ENCODE data around the gene ATP6V0B.

DNA sequence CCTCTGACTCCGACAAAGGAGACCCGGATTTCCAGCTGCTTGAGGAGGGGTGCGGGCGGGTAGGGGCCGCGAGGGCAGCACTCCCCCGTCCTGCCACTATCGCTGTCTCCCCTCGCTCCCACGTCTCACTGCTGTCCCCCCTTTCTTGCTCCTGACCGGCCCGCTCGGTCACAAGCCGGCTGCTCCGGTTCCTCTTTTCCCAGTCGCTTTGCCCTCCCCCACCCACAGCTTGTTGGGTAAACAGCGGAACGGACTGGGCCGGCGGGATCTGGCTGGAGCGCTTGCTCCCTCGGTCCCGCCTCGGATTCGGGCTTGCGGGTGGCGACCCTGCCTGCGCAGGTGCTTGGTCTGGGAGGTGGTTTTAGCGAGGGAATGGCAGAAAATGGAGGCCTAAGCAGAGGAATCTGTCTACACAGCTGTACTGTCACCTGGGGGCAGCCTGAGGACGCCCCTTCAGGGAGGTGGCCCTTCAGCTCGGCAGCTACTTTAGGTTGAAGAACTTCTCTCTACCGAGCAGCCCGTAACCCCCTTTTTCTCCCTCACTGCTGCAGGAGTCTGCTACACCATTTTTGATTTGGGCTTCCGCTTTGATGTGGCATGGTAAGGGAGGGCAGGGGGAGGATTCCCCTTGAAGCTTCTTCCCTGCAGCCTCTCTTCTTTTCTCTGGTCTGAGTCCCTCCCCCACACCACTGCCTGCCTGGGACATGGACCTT lies 645 bp downstream of the ATP6V0B start:
- TF ChIP-seq, protein P1, sequence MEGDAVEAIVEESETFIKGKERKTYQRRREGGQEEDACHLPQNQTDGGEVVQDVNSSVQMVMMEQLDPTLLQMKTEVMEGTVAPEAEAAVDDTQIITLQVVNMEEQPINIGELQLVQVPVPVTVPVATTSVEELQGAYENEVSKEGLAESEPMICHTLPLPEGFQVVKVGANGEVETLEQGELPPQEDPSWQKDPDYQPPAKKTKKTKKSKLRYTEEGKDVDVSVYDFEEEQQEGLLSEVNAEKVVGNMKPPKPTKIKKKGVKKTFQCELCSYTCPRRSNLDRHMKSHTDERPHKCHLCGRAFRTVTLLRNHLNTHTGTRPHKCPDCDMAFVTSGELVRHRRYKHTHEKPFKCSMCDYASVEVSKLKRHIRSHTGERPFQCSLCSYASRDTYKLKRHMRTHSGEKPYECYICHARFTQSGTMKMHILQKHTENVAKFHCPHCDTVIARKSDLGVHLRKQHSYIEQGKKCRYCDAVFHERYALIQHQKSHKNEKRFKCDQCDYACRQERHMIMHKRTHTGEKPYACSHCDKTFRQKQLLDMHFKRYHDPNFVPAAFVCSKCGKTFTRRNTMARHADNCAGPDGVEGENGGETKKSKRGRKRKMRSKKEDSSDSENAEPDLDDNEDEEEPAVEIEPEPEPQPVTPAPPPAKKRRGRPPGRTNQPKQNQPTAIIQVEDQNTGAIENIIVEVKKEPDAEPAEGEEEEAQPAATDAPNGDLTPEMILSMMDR (IDR thresholded peaks at IDR 0.05; ENCODE audit: insufficient read depth, low read length), result no peak
- peak; percentile 64 for TF ChIP-seq POLR2AphosphoS5 (IDR thresholded peaks at IDR 0.05; ENCODE audit: low read depth)
- TF ChIP-seq, protein P2, sequence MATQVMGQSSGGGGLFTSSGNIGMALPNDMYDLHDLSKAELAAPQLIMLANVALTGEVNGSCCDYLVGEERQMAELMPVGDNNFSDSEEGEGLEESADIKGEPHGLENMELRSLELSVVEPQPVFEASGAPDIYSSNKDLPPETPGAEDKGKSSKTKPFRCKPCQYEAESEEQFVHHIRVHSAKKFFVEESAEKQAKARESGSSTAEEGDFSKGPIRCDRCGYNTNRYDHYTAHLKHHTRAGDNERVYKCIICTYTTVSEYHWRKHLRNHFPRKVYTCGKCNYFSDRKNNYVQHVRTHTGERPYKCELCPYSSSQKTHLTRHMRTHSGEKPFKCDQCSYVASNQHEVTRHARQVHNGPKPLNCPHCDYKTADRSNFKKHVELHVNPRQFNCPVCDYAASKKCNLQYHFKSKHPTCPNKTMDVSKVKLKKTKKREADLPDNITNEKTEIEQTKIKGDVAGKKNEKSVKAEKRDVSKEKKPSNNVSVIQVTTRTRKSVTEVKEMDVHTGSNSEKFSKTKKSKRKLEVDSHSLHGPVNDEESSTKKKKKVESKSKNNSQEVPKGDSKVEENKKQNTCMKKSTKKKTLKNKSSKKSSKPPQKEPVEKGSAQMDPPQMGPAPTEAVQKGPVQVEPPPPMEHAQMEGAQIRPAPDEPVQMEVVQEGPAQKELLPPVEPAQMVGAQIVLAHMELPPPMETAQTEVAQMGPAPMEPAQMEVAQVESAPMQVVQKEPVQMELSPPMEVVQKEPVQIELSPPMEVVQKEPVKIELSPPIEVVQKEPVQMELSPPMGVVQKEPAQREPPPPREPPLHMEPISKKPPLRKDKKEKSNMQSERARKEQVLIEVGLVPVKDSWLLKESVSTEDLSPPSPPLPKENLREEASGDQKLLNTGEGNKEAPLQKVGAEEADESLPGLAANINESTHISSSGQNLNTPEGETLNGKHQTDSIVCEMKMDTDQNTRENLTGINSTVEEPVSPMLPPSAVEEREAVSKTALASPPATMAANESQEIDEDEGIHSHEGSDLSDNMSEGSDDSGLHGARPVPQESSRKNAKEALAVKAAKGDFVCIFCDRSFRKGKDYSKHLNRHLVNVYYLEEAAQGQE (IDR thresholded peaks at IDR 0.05; ENCODE audit: insufficient replicate concordance, low read depth), result no peak
- peak; percentile 96 for TF ChIP-seq SPI1 (IDR thresholded peaks at IDR 0.05; ENCODE audit: borderline replicate concordance, low read depth)
- no peak; the same call in 1 of the 2 replicates for TF ChIP-seq GABPA (IDR thresholded peaks at IDR 0.05; ENCODE audit: low read depth)
